Activated B cell treated with CpG ODN at 0.5 μM for 24 hours (primary cell): ENCODE data around the gene PSKH1. TPM values are rescaled to one million over a fixed set of nuclear protein-coding genes. Genes with fewer than 3 reads are reported as not detected.

Experiments
- ATAC-seq: fragments of 200-7000 bp; cut with Tn5 transposase; one replicate; pipeline ENCODE4 v1.10.0; 2021; ENCODE audit warnings: low read depth, mild to moderate bottlenecking, moderate library complexity
- CTCF ChIA-PET: fragments of 350-600 bp; sonication (Branson Sonifier 250); formaldehyde crosslinking; loops from one replicate; lab custom pipeline; 2021; ENCODE audit warnings: antibody characterized with exemption; lab: Charles Lee
- POLR2A ChIA-PET: fragments of 350-600 bp; sonication (Branson Sonifier 250); formaldehyde crosslinking; loops from one replicate; lab custom pipeline; 2021; ENCODE audit warnings: antibody characterized with exemption; lab: Charles Lee
- DNase-seq: peaks from one replicate; pipeline ENCODE4 v3.0.0; 2022
- H3K27ac Mint-ChIP-seq: one replicate; pipeline ENCODE4 v1.8.0; 2020; ENCODE audit warnings: mixed read lengths
- H3K27me3 Mint-ChIP-seq: one replicate; pipeline ENCODE4 v1.8.0; 2021; ENCODE audit warnings: mixed read lengths
- H3K36me3 Mint-ChIP-seq: one replicate; pipeline ENCODE4 v1.8.0; 2021; ENCODE audit warnings: low read depth, mixed read lengths
- H3K4me1 Mint-ChIP-seq: one replicate; pipeline ENCODE4 v1.8.0; 2021; ENCODE audit warnings: mixed read lengths
- H3K4me3 Mint-ChIP-seq: one replicate; pipeline ENCODE4 v1.8.0; 2020; ENCODE audit warnings: mild to moderate bottlenecking, mixed read lengths
- H3K9me3 Mint-ChIP-seq: one replicate; pipeline ENCODE4 v1.8.0; 2020; ENCODE audit warnings: mixed read lengths
- CTCF ChIP-seq: fragments of 200-600 bp; IDR thresholded peaks from one replicate; pipeline ENCODE4 v1.8.0; 2022; ENCODE audit warnings: antibody characterized with exemption, mild to moderate bottlenecking
- intact Hi-C: fragments of 100-400 bp; cut with micrococcal nuclease; formaldehyde crosslinking; loops from one replicate; pipeline ENCODE4 v1.15.1; 2024
- total RNA-seq: library from RNA; stranded (reverse); gene quantifications from 2 replicates; pipeline ENCODE4 v1.2.3, GENCODE V29; 2022

The PSKH1 gene
- total RNA-seq, 1 donor from 2014 or later = 22.0 TPM

GRCh38 chr16:67922221-67922620 lies 29.2 kb downstream of the PSKH1 start:
- Mint-ChIP-seq H3K27ac (no peak overlapping the region), H3K4me3 (no peak overlapping the region)
- POLR2A ChIA-PET = interaction anchor here (0.7 to 1.0 kb wide), 2 partner anchors 13 to 113 kb away, joined by 3 read pairs; no protein-coding TSS in a partner anchor

GRCh38 chr16:67922740-67923139 lies 29.7 kb downstream of the PSKH1 start:
- Mint-ChIP-seq H3K27me3 (no peaks in the 10 kb centered on the region), H3K27ac (no peak overlapping the region), H3K4me1 (peaks cover 25% of the 10 kb centered on the region), H3K36me3 (peaks cover 18% of the 10 kb centered on the region), H3K4me3 (no peak overlapping the region), H3K9me3 (no peaks in the 10 kb centered on the region)
- DNase-seq (no peak), ATAC-seq (no peak)
- no peak for TF ChIP-seq CTCF
- CTCF ChIA-PET = no interaction called here
- POLR2A ChIA-PET = interaction anchor here (0.7 to 1.0 kb wide), 2 partner anchors 13 to 114 kb away, joined by 3 read pairs; no protein-coding TSS in a partner anchor
- intact Hi-C loops = no loop called here

More at GRCh38 chr16:67922221-67922620, 29.2 kb downstream of the PSKH1 start:
- H3K36me3 Mint-ChIP-seq = peaks cover 22% of the 10 kb centered on the region
- DNase-seq (no peak), ATAC-seq (no peak)
- H3K9me3 Mint-ChIP-seq = no peaks in the 10 kb centered on the region
- intact Hi-C loops = no loop called here
- TF ChIP-seq CTCF = no peak
- H3K27me3 Mint-ChIP-seq = no peaks in the 10 kb centered on the region
- CTCF ChIA-PET = no interaction called here
- peaks cover 28% of the 10 kb centered on the region for H3K4me1 Mint-ChIP-seq

- no peak for DNase-seq
- Mint-ChIP-seq H3K4me3 (no peak overlapping the region), H3K27me3 (no peaks in the 10 kb centered on the region), H3K9me3 (no peaks in the 10 kb centered on the region), H3K36me3 (peaks cover 20% of the 10 kb centered on the region), H3K4me1 (peaks cover 30% of the 10 kb centered on the region), H3K27ac (no peak overlapping the region)
- no peak for ATAC-seq
- CTCF ChIA-PET = interaction anchor here (2.2 kb wide), 1 partner anchor 40 kb away, joined by 9 read pairs; no protein-coding TSS in a partner anchor
- POLR2A ChIA-PET = interaction anchor here (1.0 kb wide), 1 partner anchor 12 kb away, joined by 3 read pairs; no protein-coding TSS in a partner anchor
- TF ChIP-seq CTCF = no peak
- intact Hi-C loops = no loop called here
Observed at GRCh38 chr16:67923414-67924116, 30.5 kb downstream of the PSKH1 start.

- no peak for TF ChIP-seq CTCF
- Mint-ChIP-seq H3K4me3 (no peak overlapping the region), H3K4me1 (peaks cover 32% of the 10 kb centered on the region), H3K27ac (no peak overlapping the region), H3K36me3 (peaks cover 26% of the 10 kb centered on the region), H3K9me3 (no peaks in the 10 kb centered on the region), H3K27me3 (no peaks in the 10 kb centered on the region)
- DNase-seq (no peak), ATAC-seq (no peak)
- intact Hi-C loops = no loop called here
- ChIA-PET CTCF (interaction anchor here (0.7 to 2.2 kb wide), 5 partner anchors 10 to 76 kb away, joined by 3 to 9 read pairs (median 3); no protein-coding TSS in a partner anchor), POLR2A (interaction anchor here (0.7 to 3.0 kb wide), 2 partner anchors 11 to 36 kb away, joined by 4 to 18 read pairs; partner anchors contain the start of gene PSMB10)
Observed at GRCh38 chr16:67924140-67924906, 31.3 kb downstream of the PSKH1 start.
